HEK293 (cell line): ENCODE measurements around the gene KIRREL1.
A peak's percentile ranks its signal among the peaks of the same experiment; 100 is the strongest.

Source experiments
- OSR2 ChIP-seq: fragments of 450-650 bp; formaldehyde crosslinking; IDR thresholded peaks from 2 replicates; pipeline ENCODE4 v1.5.1; 2016; ENCODE audit warnings: missing biosample characterization, missing genetic modification characterization
- OVOL3 ChIP-seq: fragments of 450-650 bp; formaldehyde crosslinking; IDR thresholded peaks from 2 replicates; pipeline ENCODE4 v1.5.1; 2016; ENCODE audit warnings: missing biosample characterization, missing genetic modification characterization
- PRDM2 ChIP-seq: fragments of 450-650 bp; formaldehyde crosslinking; IDR thresholded peaks from 2 replicates; pipeline ENCODE4 v1.5.1; 2016; ENCODE audit warnings: missing biosample characterization, missing genetic modification characterization, borderline replicate concordance
- SP7 ChIP-seq: fragments of 450-650 bp; formaldehyde crosslinking; IDR thresholded peaks from 2 replicates; pipeline ENCODE4 v1.5.1; 2016; ENCODE audit warnings: missing biosample characterization, missing genetic modification characterization
- ZBTB10 ChIP-seq: fragments of 450-650 bp; formaldehyde crosslinking; IDR thresholded peaks from 2 replicates; pipeline ENCODE4 v1.5.1; 2016; ENCODE audit warnings: missing biosample characterization, missing genetic modification characterization
- ZBTB21 ChIP-seq: fragments of 450-650 bp; formaldehyde crosslinking; IDR thresholded peaks from 2 replicates; pipeline ENCODE4 v1.5.1; 2017; ENCODE audit warnings: missing biosample characterization, missing genetic modification characterization
- ZBTB7A ChIP-seq: fragments of 450-650 bp; formaldehyde crosslinking; IDR thresholded peaks from 2 replicates; pipeline ENCODE4 v1.5.1; 2016; ENCODE audit warnings: low read depth, missing biosample characterization, missing genetic modification characterization
- ZFP41 ChIP-seq: fragments of 450-650 bp; formaldehyde crosslinking; IDR thresholded peaks from 2 replicates; pipeline ENCODE4 v1.5.1; 2016; ENCODE audit warnings: missing biosample characterization, missing genetic modification characterization, borderline replicate concordance
- ZNF140 ChIP-seq: fragments of 450-650 bp; formaldehyde crosslinking; IDR thresholded peaks from 2 replicates; pipeline ENCODE4 v1.5.1; 2016; ENCODE audit warnings: missing biosample characterization, missing genetic modification characterization
- ZNF274 ChIP-seq, 2 experiments: fragments of 200-500 bp in 1 of 2; fragments of 450-650 bp in 1 of 2; sonication (Bioruptor generic) in 1 of 2; formaldehyde crosslinking in 1 of 2; IDR thresholded peaks; 2 replicates each; pipeline versions ENCODE4 v1.5.1 to v1.6.1; 2014 to 2016; ENCODE audit warnings: borderline replicate concordance in 1 of 2, inconsistent platforms in 1 of 2, low read length in 1 of 2, missing biosample characterization in 1 of 2, missing genetic modification characterization in 1 of 2
- ZNF324 ChIP-seq: fragments of 450-650 bp; formaldehyde crosslinking; IDR thresholded peaks from 2 replicates; pipeline ENCODE4 v1.5.1; 2016; ENCODE audit warnings: missing biosample characterization, missing genetic modification characterization
- ZNF48 ChIP-seq: fragments of 450-650 bp; formaldehyde crosslinking; IDR thresholded peaks from 2 replicates; pipeline ENCODE4 v1.5.1; 2016; ENCODE audit warnings: missing biosample characterization, missing genetic modification characterization
- ZNF585B ChIP-seq: fragments of 450-650 bp; formaldehyde crosslinking; IDR thresholded peaks from 2 replicates; pipeline ENCODE4 v1.5.1; 2016; ENCODE audit warnings: missing biosample characterization, missing genetic modification characterization
- ZNF600 ChIP-seq: fragments of 450-650 bp; formaldehyde crosslinking; IDR thresholded peaks from 2 replicates; pipeline ENCODE4 v1.5.1; 2016; ENCODE audit warnings: missing biosample characterization, missing genetic modification characterization
- ZNF639 ChIP-seq: fragments of 450-650 bp; formaldehyde crosslinking; IDR thresholded peaks from 2 replicates; pipeline ENCODE4 v1.5.1; 2016; ENCODE audit warnings: missing biosample characterization, missing genetic modification characterization
- ZNF645 ChIP-seq: fragments of 450-650 bp; formaldehyde crosslinking; IDR thresholded peaks from 2 replicates; pipeline ENCODE4; 2016; ENCODE audit warnings: missing biosample characterization, missing genetic modification characterization
- ZNF664 ChIP-seq: fragments of 450-650 bp; formaldehyde crosslinking; IDR thresholded peaks from 2 replicates; pipeline ENCODE4 v1.5.1; 2016; ENCODE audit warnings: missing biosample characterization, missing genetic modification characterization
- ZNF837 ChIP-seq: fragments of 450-650 bp; formaldehyde crosslinking; IDR thresholded peaks from 2 replicates; pipeline ENCODE4 v1.5.1; 2016; ENCODE audit warnings: missing biosample characterization, missing genetic modification characterization

The KIRREL1 gene

GRCh38 chr1:158101927-158102326 lies 108.5 kb downstream of the KIRREL1 start (continued):
- TF ChIP-seq ZBTB10 (tag by site-specific recombination) = no peak
- TF ChIP-seq ZNF639 (tag by site-specific recombination) = peak; percentile 54
- no peak for TF ChIP-seq ZNF274 (IDR thresholded peaks at IDR 0.05; ENCODE audit: low read length)
- TF ChIP-seq ZNF274 (tag by site-specific recombination; IDR thresholded peaks at IDR 0.05; ENCODE audit: borderline replicate concordance) = no peak
- TF ChIP-seq ZNF48 = no peak
- TF ChIP-seq ZFP41 (tag by site-specific recombination) = no peak
- no peak for TF ChIP-seq ZNF645
- no peak for TF ChIP-seq PRDM2 (tag by site-specific recombination)
- TF ChIP-seq OVOL3 (tag by site-specific recombination) = no peak
- peak; percentile 63; the same call in 1 of the 2 replicates for TF ChIP-seq ZNF600 (tag by site-specific recombination)
- TF ChIP-seq SP7 (tag by site-specific recombination) = peak; percentile 91
- peak; percentile 46; the same call in 1 of the 2 replicates for TF ChIP-seq OSR2 (tag by site-specific recombination)
- TF ChIP-seq ZNF585B (tag by site-specific recombination) = no peak
- TF ChIP-seq ZNF140 (tag by site-specific recombination) = no peak
- no peak for TF ChIP-seq ZNF837
- no peak for TF ChIP-seq ZNF664 (tag by site-specific recombination)
- TF ChIP-seq ZBTB7A (tag by site-specific recombination) = no peak
- 0 out of 2 replicates have a peak, but pooled peaks have one; percentile 41 for TF ChIP-seq ZNF324 (tag by site-specific recombination)
- peak; percentile 89 for TF ChIP-seq ZBTB21
